ENCODE data around the gene TBL3.
"Not testable (repeated sequence)": the region's sequence is repeated elsewhere in the genome, so short reads cannot be mapped to it uniquely, and the experiment has no call there.

The TBL3 gene

GRCh38 chr16:2002406-2003230 lies 30.8 kb downstream of the TBL3 start:
- no peak for DNase-seq

- no peak for DNase-seq
These were observed 31.5 kb downstream of the TBL3 start for GRCh38 chr16:2003231-2003826.

GRCh38 chr16:2003827-2004641 lies 32.2 kb downstream of the TBL3 start:
- peak; percentile 80 for DNase-seq

GRCh38 chr16:2004795-2005517 lies 33.1 kb downstream of the TBL3 start:
- DNase-seq, result no peak

- no peak for DNase-seq
These were observed 33.8 kb downstream of the TBL3 start for GRCh38 chr16:2005646-2006045.

- no peak for DNase-seq
These were observed 34.5 kb downstream of the TBL3 start for GRCh38 chr16:2006317-2006716.

- no peak for DNase-seq
These were observed 35.4 kb downstream of the TBL3 start for GRCh38 chr16:2007081-2007836.

- DNase-seq, result no peak
These were observed 36.2 kb downstream of the TBL3 start for GRCh38 chr16:2008009-2008526.

- DNase-seq, result no peak
These were observed 36.8 kb downstream of the TBL3 start for GRCh38 chr16:2008631-2009163.

- no peak for DNase-seq
These were observed 37.4 kb downstream of the TBL3 start for GRCh38 chr16:2009164-2009711.

GRCh38 chr16:2009791-2010510 lies 38.1 kb downstream of the TBL3 start, which contains the start of gene ZNF598:
ZNF598 (minus strand) TSS chr16:2009821.
- peak; percentile 82 for DNase-seq

- DNase-seq, result not testable (repeated sequence)
These were observed 39.9 kb downstream of the TBL3 start for GRCh38 chr16:2011726-2012125.

- no peak for DNase-seq
These were observed 41.7 kb downstream of the TBL3 start for GRCh38 chr16:2013527-2013926.

- DNase-seq, result no peak
These were observed 43.5 kb downstream of the TBL3 start for GRCh38 chr16:2015117-2015946.

- no peak for DNase-seq
These were observed 44.0 kb downstream of the TBL3 start for GRCh38 chr16:2015947-2016208.

GRCh38 chr16:2016407-2016922 lies 44.6 kb downstream of the TBL3 start:
- no peak for DNase-seq

- no peak for DNase-seq
These were observed 47.7 kb downstream of the TBL3 start, which contains the start of gene NPW for GRCh38 chr16:2019518-2019920. NPW (plus strand) TSS chr16:2019785.

GRCh38 chr16:2019921-2020831 lies 48.3 kb downstream of the TBL3 start:
- no peak for DNase-seq

- DNase-seq, result no peak
These were observed 50.9 kb downstream of the TBL3 start for GRCh38 chr16:2022723-2023091.

Measured in activated CD4-positive, CD25-positive, alpha-beta regulatory T cell treated with anti-CD3 and anti-CD28 coated beads, Interleukin-2, amount 50 U/mL, for 72 hours (primary cell).